IMR-90 (cell line): ENCODE data around the gene UROD. TPM values are rescaled to one million over a fixed set of nuclear protein-coding genes. Genes with fewer than 3 reads are reported as not detected.
A peak's percentile ranks its signal among the peaks of the same experiment; 100 is the strongest.

ENCODE experiments used
- ATAC-seq: fragments of 200-7000 bp; cut with Tn5 transposase; 2 replicates; pipeline ENCODE4 v1.9.1; 2020; ENCODE audit warnings: low read depth, mild to moderate bottlenecking, moderate library complexity
- BruUV-seq: library from RNA; stranded (reverse); fragments of 400-500 nt; replicated peaks from 2 replicates; lab custom pipeline; 2021; lab: Mats Ljungman, UMichigan
- CTCF ChIA-PET: fragments of 300-600 bp; formaldehyde crosslinking; extraction: SDS; loops from one replicate; lab custom pipeline; 2021; ENCODE audit warnings: antibody characterized with exemption; lab: Yijun Ruan, JAX
- POLR2A ChIA-PET: fragments of 300-600 bp; sonication (Branson Sonifier 250); formaldehyde crosslinking; loops from one replicate; lab custom pipeline; 2022; ENCODE audit warnings: antibody characterized with exemption; ENCODE audit not compliant: unreplicated experiment; lab: Charles Lee
- DNase-seq: peaks from one replicate; pipeline ENCODE4 v3.0.0; 2013
- H2AFZ ChIP-seq: replicated peaks from 2 replicates; pipeline ENCODE3; 2013; ENCODE audit warnings: low read length, mild to moderate bottlenecking; ENCODE audit not compliant: poor library complexity
- H2AK5ac ChIP-seq: 2 replicates; pipeline ENCODE4 v1.6.1; 2013; ENCODE audit warnings: low read depth, low read length, inconsistent platforms
- H2AK9ac ChIP-seq: replicated peaks from 2 replicates; pipeline ENCODE3; 2013; ENCODE audit warnings: mild to moderate bottlenecking, low read depth, low read length, moderate library complexity; ENCODE audit not compliant: poor library complexity
- H2BK120ac ChIP-seq: 2 replicates; pipeline ENCODE4 v1.6.1; 2013; ENCODE audit warnings: low read depth, low read length, inconsistent platforms
- H2BK15ac ChIP-seq: 3 replicates; pipeline ENCODE4 v1.6.1; 2013; ENCODE audit warnings: low read depth, low read length, inconsistent platforms
- H2BK20ac ChIP-seq: 2 replicates; pipeline ENCODE4 v1.6.1; 2013; ENCODE audit warnings: low read depth, mild to moderate bottlenecking, inconsistent platforms, low read length, moderate library complexity
- H2BK5ac ChIP-seq: 2 replicates; pipeline ENCODE4 v1.6.1; 2013; ENCODE audit warnings: mild to moderate bottlenecking, low read depth, low read length, inconsistent platforms; ENCODE audit not compliant: poor library complexity, severe bottlenecking
- H3K14ac ChIP-seq: replicated peaks from 2 replicates; pipeline ENCODE4 v1.6.1; 2013; ENCODE audit warnings: low read depth, low read length, inconsistent platforms
- H3K18ac ChIP-seq: 2 replicates; pipeline ENCODE4 v1.6.1; 2013; ENCODE audit warnings: low read depth, low read length, control low read depth
- H3K23ac ChIP-seq: 2 replicates; pipeline ENCODE4 v1.6.1; 2013; ENCODE audit warnings: low read depth, low read length, inconsistent platforms
- H3K27ac ChIP-seq: 2 replicates; pipeline ENCODE4 v1.5.1; 2013; ENCODE audit warnings: mild to moderate bottlenecking, control low read depth, low read length; ENCODE audit not compliant: insufficient read depth
- H3K27me3 ChIP-seq: 2 replicates; pipeline ENCODE4 v1.6.1; 2013; ENCODE audit warnings: low read length; ENCODE audit not compliant: control insufficient read depth, insufficient read depth
- H3K36me3 ChIP-seq: 2 replicates; pipeline ENCODE4 v1.6.1; 2013; ENCODE audit warnings: low read length, mixed read lengths; ENCODE audit not compliant: control insufficient read depth, insufficient read depth
- H3K4ac ChIP-seq: 2 replicates; pipeline ENCODE4 v1.6.1; 2013; ENCODE audit warnings: low read depth, low read length, inconsistent platforms
- H3K4me1 ChIP-seq: 2 replicates; pipeline ENCODE4 v1.6.1; 2013; ENCODE audit warnings: low read length, mixed read lengths; ENCODE audit not compliant: control insufficient read depth, insufficient read depth
- H3K4me2 ChIP-seq: 2 replicates; pipeline ENCODE4 v1.6.1; 2013; ENCODE audit warnings: low read depth, mild to moderate bottlenecking, control low read depth, low read length, moderate library complexity
- H3K4me3 ChIP-seq: 2 replicates; pipeline ENCODE4 v1.5.1; 2013; ENCODE audit warnings: low read depth, mild to moderate bottlenecking, control low read depth, low read length, moderate library complexity; ENCODE audit not compliant: insufficient read depth
- H3K56ac ChIP-seq: 2 replicates; pipeline ENCODE4 v1.6.1; 2013; ENCODE audit warnings: low read length, inconsistent platforms; ENCODE audit not compliant: insufficient read depth; ENCODE audit errors: extremely low read depth
- H3K79me1 ChIP-seq, 2 experiments: 2 replicates each; pipeline ENCODE4 v1.6.1; 2013; ENCODE audit warnings: low read length in 2 of 2, inconsistent platforms in 1 of 2, low read depth in 1 of 2
- H3K9ac ChIP-seq: 2 replicates; pipeline ENCODE4 v1.6.1; 2013; ENCODE audit warnings: low read depth, low read length, control low read depth
- H3K9me1 ChIP-seq: 2 replicates; pipeline ENCODE4 v1.6.1; 2013; ENCODE audit warnings: low read length, inconsistent platforms; ENCODE audit not compliant: insufficient read depth
- H3K9me3 ChIP-seq: 2 replicates; pipeline ENCODE4 v1.6.1; 2013; ENCODE audit warnings: low read length; ENCODE audit not compliant: control insufficient read depth, insufficient read depth
- H4K20me1 ChIP-seq: 2 replicates; pipeline ENCODE4 v1.6.1; 2013; ENCODE audit warnings: low read length, inconsistent platforms; ENCODE audit not compliant: insufficient read depth
- H4K5ac ChIP-seq: 2 replicates; pipeline ENCODE4 v1.6.1; 2013; ENCODE audit warnings: mild to moderate bottlenecking, low read depth, low read length, control low read depth
- H4K8ac ChIP-seq, 2 experiments: 2 replicates each; pipeline ENCODE4 v1.6.1; 2013; ENCODE audit warnings: low read depth in 2 of 2, low read length in 2 of 2, control low read depth in 1 of 2, inconsistent platforms in 1 of 2
- H4K91ac ChIP-seq: 2 replicates; pipeline ENCODE4 v1.6.1; 2013; ENCODE audit warnings: low read depth, low read length, inconsistent platforms; ENCODE audit not compliant: insufficient read depth
- CEBPB ChIP-seq: IDR thresholded peaks from 2 replicates; pipeline ENCODE4 v1.6.1; 2012; ENCODE audit warnings: low read depth, low read length, improper control_type of control experiment
- CHD1 ChIP-seq: IDR thresholded peaks from 2 replicates; pipeline ENCODE4 v1.6.1; 2012; ENCODE audit warnings: low read depth, low read length, improper control_type of control experiment
- FOS ChIP-seq: fragments of 150-350 bp; IDR thresholded peaks from 2 replicates; pipeline ENCODE4 v1.6.1; 2016; ENCODE audit warnings: low read depth, low read length
- MAZ ChIP-seq: IDR thresholded peaks from 2 replicates; pipeline ENCODE4 v1.6.1; 2012; ENCODE audit warnings: low read depth, mild to moderate bottlenecking, low read length, improper control_type of control experiment, moderate library complexity, borderline replicate concordance
- NFE2L2 ChIP-seq: fragments of 150-350 bp; IDR thresholded peaks from 2 replicates; pipeline ENCODE4 v1.6.1; 2016; ENCODE audit warnings: low read depth, mild to moderate bottlenecking, low read length
- POLR2A ChIP-seq: IDR thresholded peaks from 2 replicates; pipeline ENCODE4 v1.6.1; 2012; ENCODE audit warnings: mild to moderate bottlenecking, low read depth, low read length
- RFX5 ChIP-seq: IDR thresholded peaks from 2 replicates; pipeline ENCODE4 v1.8.0; 2012; ENCODE audit warnings: low read depth, mild to moderate bottlenecking, low read length, moderate library complexity
- dilution Hi-C: fragments of 300-500 bp; cut with HindIII; formaldehyde crosslinking; loops from one replicate; pipeline ENCODE4 v1.14.3; 2018; ENCODE audit warnings: low sequenced_read_pairs; ENCODE audit not compliant: unreplicated experiment
- in situ Hi-C: fragments of 300-500 bp; cut with MboI; formaldehyde crosslinking; loops from 3 replicates; pipeline ENCODE4 v1.14.3; 2019; ENCODE audit warnings: low sequenced_read_pairs, inconsistent platforms, mixed read lengths
- intact Hi-C: fragments of 100-400 bp; cut with micrococcal nuclease; formaldehyde crosslinking; loops from 2 replicates; pipeline ENCODE4 v1.10.0; 2022
- polyA plus RNA-seq, 3 experiments: library from polyadenylated mRNA; depleted of rRNA; stranded (reverse); fragments of >200 nt; gene quantifications; 2 replicates each; pipeline ENCODE4 v1.2.3, GENCODE V29; 2012; ENCODE audit warnings: low replicate concordance in 1 of 3
- total RNA-seq: library from RNA; depleted of rRNA; stranded (reverse); fragments of >200 nt; gene quantifications from 2 replicates; pipeline ENCODE4 v1.2.3, GENCODE V29; 2012

Gene UROD
- total and polyA plus RNA-seq, 2 of the 4 experiments (the other 2 are of a cell fraction) = 220 to 224 TPM

DNA sequence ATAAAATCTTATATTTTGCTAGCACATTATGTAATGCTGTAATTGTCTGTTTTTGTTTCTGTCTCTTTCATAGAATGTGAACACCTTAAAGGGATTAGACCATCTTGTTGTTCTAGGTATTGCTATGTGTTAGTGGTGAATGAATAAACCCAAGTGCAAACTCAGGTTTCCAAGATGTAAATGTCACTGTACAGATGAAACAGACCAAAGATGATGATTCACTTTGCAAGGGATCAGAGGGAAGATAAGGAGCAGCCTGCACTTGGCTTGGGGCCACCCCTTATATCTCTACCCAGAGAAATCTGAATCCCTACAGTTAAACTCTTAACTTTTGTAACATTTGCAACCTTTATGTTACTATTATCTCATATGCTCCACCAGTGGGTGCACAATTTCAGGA, 25.4 kb downstream of the UROD start:
- no peak overlapping the region for H4K5ac ChIP-seq
- H3K56ac ChIP-seq = no peak overlapping the region
- H4K91ac ChIP-seq = no peak overlapping the region
- no peak overlapping the region for H2BK5ac ChIP-seq
- no peak overlapping the region for H3K27ac ChIP-seq
- dilution Hi-C loops (no loop called here), in situ Hi-C loops (no loop called here), intact Hi-C loops (loop anchor here (5.0 kb wide), 1 partner anchor 255 kb away; no protein-coding TSS in a partner anchor)
- ATAC-seq (no peak), DNase-seq (peak; percentile 29)
- peaks cover 5% of the 10 kb centered on the region; the same call in 1 of the 2 replicates for H3K27me3 ChIP-seq
- H3K18ac ChIP-seq = no peak overlapping the region
- H2AK5ac ChIP-seq = no peak overlapping the region
- H3K4me2 ChIP-seq = no peak overlapping the region
- H3K36me3 ChIP-seq = no peaks in the 10 kb centered on the region
- no peak overlapping the region for H3K23ac ChIP-seq
- H3K14ac ChIP-seq = no peak overlapping the region
- no peak overlapping the region for H3K4ac ChIP-seq
- H3K4me1 ChIP-seq = no peaks in the 10 kb centered on the region
- H4K8ac ChIP-seq = no peak overlapping the region
- BruUV-seq = no TSS peak
- no peaks in the 10 kb centered on the region for H4K20me1 ChIP-seq
- ChIA-PET POLR2A (no interaction called here), CTCF (no interaction called here)
- no peak overlapping the region for H2AK9ac ChIP-seq
- no peak overlapping the region for H2AFZ ChIP-seq
- no peak overlapping the region for H2BK120ac ChIP-seq
- H2BK20ac ChIP-seq = no peak overlapping the region
- H3K9me1 ChIP-seq = no peaks in the 10 kb centered on the region; the same call in 1 of the 2 replicates
- no peak for TF ChIP-seq CEBPB
- TF ChIP-seq CHD1 = no peak
- no peak for TF ChIP-seq RFX5
- no peak for TF ChIP-seq FOS
- no peak for TF ChIP-seq POLR2A
- TF ChIP-seq MAZ = no peak
- no peak for TF ChIP-seq NFE2L2
- H3K9ac ChIP-seq = no peak overlapping the region
- no peak overlapping the region for H2BK15ac ChIP-seq
- no peaks in the 10 kb centered on the region for H3K79me1 ChIP-seq
- no peaks in the 10 kb centered on the region for H3K9me3 ChIP-seq
- H3K4me3 ChIP-seq = no peak overlapping the region
